HUES48 (cell line): ENCODE measurements around the gene PTRHD1.
"Not testable (repeated sequence)": the region's sequence is repeated elsewhere in the genome, so short reads cannot be mapped to it uniquely, and the experiment has no call there.

Experiments used
- H3K27ac ChIP-seq: one replicate; pipeline ENCODE4 v1.7.0; 2013; ENCODE audit warnings: low read depth, low read length, inconsistent platforms
- H3K27me3 ChIP-seq: 2 replicates; pipeline ENCODE4 v1.6.1; 2013; ENCODE audit warnings: mild to moderate bottlenecking, low read length; ENCODE audit not compliant: control insufficient read depth, insufficient read depth
- H3K36me3 ChIP-seq: 2 replicates; pipeline ENCODE4 v1.6.1; 2013; ENCODE audit warnings: low read length; ENCODE audit not compliant: control insufficient read depth, insufficient read depth
- H3K4me1 ChIP-seq: 2 replicates; pipeline ENCODE4 v1.6.1; 2013; ENCODE audit warnings: mild to moderate bottlenecking, low read length; ENCODE audit not compliant: control insufficient read depth, insufficient read depth
- H3K4me3 ChIP-seq: 2 replicates; pipeline ENCODE4 v1.5.1; 2013; ENCODE audit warnings: mild to moderate bottlenecking, low read depth, low read length
- H3K9ac ChIP-seq: 2 replicates; pipeline ENCODE4 v1.6.1; 2013; ENCODE audit warnings: mild to moderate bottlenecking, low read depth, low read length, moderate library complexity
- H3K9me3 ChIP-seq: 2 replicates; pipeline ENCODE4 v1.6.1; 2013; ENCODE audit warnings: low read length; ENCODE audit not compliant: control insufficient read depth, insufficient read depth

The PTRHD1 gene

GRCh38 chr2:24835411-24835810 is 42.2 kb upstream of the PTRHD1 start:
- H3K27ac ChIP-seq, H3K9ac ChIP-seq, H3K9me3 ChIP-seq, H3K27me3 ChIP-seq, H3K4me3 ChIP-seq: not testable (repeated sequence)
- Histone ChIP-seq H3K4me1 (peaks cover 16% of the 10 kb centered on the region), H3K36me3 (peaks cover 27% of the 10 kb centered on the region)

- Histone ChIP-seq H3K27ac (no peak overlapping the region), H3K4me3 (no peak overlapping the region), H3K9me3 (no peaks in the 10 kb centered on the region), H3K9ac (no peak overlapping the region), H3K36me3 (peaks cover 26% of the 10 kb centered on the region), H3K27me3 (no peaks in the 10 kb centered on the region), H3K4me1 (peaks cover 16% of the 10 kb centered on the region)
Observed at GRCh38 chr2:24834733-24835395, 41.7 kb upstream of the PTRHD1 start.

- H3K9ac ChIP-seq: no peak overlapping the region
- H3K27me3 ChIP-seq: no peaks in the 10 kb centered on the region
- peaks cover 16% of the 10 kb centered on the region for H3K4me1 ChIP-seq
- peaks cover 26% of the 10 kb centered on the region for H3K36me3 ChIP-seq
- no peak overlapping the region for H3K27ac ChIP-seq
- no peak overlapping the region for H3K4me3 ChIP-seq
- no peaks in the 10 kb centered on the region for H3K9me3 ChIP-seq
Observed at GRCh38 chr2:24833821-24834732, 40.9 kb upstream of the PTRHD1 start.

GRCh38 chr2:24832931-24833701 is 39.9 kb upstream of the PTRHD1 start:
- Histone ChIP-seq H3K27me3 (no peaks in the 10 kb centered on the region), H3K27ac (no peak overlapping the region), H3K9me3 (no peaks in the 10 kb centered on the region), H3K4me3 (no peak overlapping the region), H3K36me3 (peaks cover 26% of the 10 kb centered on the region), H3K4me1 (peaks cover 16% of the 10 kb centered on the region), H3K9ac (no peak overlapping the region)

GRCh38 chr2:24832521-24832920 is 39.3 kb upstream of the PTRHD1 start:
- H3K4me1 ChIP-seq: peaks cover 20% of the 10 kb centered on the region
- peaks cover 25% of the 10 kb centered on the region for H3K36me3 ChIP-seq
- H3K4me3 ChIP-seq: no peak overlapping the region
- no peak overlapping the region for H3K27ac ChIP-seq
- H3K9ac ChIP-seq: no peak overlapping the region
- no peaks in the 10 kb centered on the region for H3K9me3 ChIP-seq
- no peaks in the 10 kb centered on the region for H3K27me3 ChIP-seq

GRCh38 chr2:24832073-24832461 is 38.9 kb upstream of the PTRHD1 start:
- no peak overlapping the region for H3K27ac ChIP-seq
- no peak overlapping the region for H3K4me3 ChIP-seq
- peaks cover 20% of the 10 kb centered on the region for H3K4me1 ChIP-seq
- peaks cover 21% of the 10 kb centered on the region for H3K36me3 ChIP-seq
- no peak overlapping the region for H3K9ac ChIP-seq
- H3K9me3 ChIP-seq: no peaks in the 10 kb centered on the region
- H3K27me3 ChIP-seq: no peaks in the 10 kb centered on the region

GRCh38 chr2:24831221-24832072 is 38.3 kb upstream of the PTRHD1 start:
- Histone ChIP-seq H3K9ac (no peak overlapping the region), H3K9me3 (no peaks in the 10 kb centered on the region), H3K36me3 (peaks cover 18% of the 10 kb centered on the region), H3K27ac (no peak overlapping the region), H3K4me1 (peaks cover 20% of the 10 kb centered on the region), H3K27me3 (no peaks in the 10 kb centered on the region), H3K4me3 (no peak overlapping the region)

GRCh38 chr2:24830786-24831185 is 37.6 kb upstream of the PTRHD1 start:
- Histone ChIP-seq H3K27ac (no peak overlapping the region), H3K9ac (no peak overlapping the region), H3K36me3 (peaks cover 15% of the 10 kb centered on the region), H3K4me3 (no peak overlapping the region), H3K4me1 (peaks cover 22% of the 10 kb centered on the region), H3K27me3 (no peaks in the 10 kb centered on the region), H3K9me3 (no peaks in the 10 kb centered on the region)

GRCh38 chr2:24830351-24830750 is 37.2 kb upstream of the PTRHD1 start:
- Histone ChIP-seq H3K4me3 (no peak overlapping the region), H3K27ac (no peak overlapping the region), H3K9ac (no peak overlapping the region), H3K36me3 (peaks cover 19% of the 10 kb centered on the region), H3K27me3 (no peaks in the 10 kb centered on the region), H3K4me1 (peaks cover 25% of the 10 kb centered on the region), H3K9me3 (no peaks in the 10 kb centered on the region)

- Histone ChIP-seq H3K9ac (no peak overlapping the region), H3K36me3 (peaks cover 30% of the 10 kb centered on the region), H3K27ac (no peak overlapping the region), H3K4me1 (peaks cover 22% of the 10 kb centered on the region), H3K9me3 (no peaks in the 10 kb centered on the region), H3K4me3 (no peak overlapping the region), H3K27me3 (no peaks in the 10 kb centered on the region)
Observed at GRCh38 chr2:24828238-24828996, 35.2 kb upstream of the PTRHD1 start.
